ENCODE measurements around the gene GRIP2.

GRIP2 gene

DNA sequence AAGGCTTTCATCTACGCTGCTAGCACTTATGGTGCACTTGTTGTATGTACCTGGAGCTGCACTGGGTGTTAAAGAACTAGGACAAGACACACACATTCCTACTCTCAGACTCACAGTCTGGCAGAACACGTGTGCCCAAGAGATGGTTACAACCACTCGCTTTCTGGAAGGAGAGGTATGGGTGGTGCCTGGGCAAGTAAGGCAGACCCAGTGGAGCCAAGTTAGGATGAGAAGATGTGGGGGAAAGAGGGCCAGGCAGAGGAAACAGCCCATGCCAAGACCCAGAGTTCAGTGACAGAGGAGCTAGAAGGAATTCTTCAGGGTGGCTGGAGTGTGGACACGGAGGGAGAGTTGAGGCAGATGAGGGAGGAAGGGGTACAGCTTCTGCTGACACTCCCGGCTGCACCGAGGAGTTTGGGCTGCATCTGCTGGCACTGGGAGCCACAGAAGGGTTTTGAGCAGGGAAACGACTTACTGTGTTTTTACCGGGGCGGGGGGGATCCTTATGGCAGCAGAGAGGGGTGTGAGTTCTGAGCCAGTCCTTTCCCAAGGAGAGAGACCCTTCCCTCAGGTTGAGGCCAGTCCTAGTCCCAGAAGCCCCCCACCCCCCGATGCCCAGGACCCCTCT lies 59.0 kb downstream of the GRIP2 start:
- no peak for DNase-seq

DNA sequence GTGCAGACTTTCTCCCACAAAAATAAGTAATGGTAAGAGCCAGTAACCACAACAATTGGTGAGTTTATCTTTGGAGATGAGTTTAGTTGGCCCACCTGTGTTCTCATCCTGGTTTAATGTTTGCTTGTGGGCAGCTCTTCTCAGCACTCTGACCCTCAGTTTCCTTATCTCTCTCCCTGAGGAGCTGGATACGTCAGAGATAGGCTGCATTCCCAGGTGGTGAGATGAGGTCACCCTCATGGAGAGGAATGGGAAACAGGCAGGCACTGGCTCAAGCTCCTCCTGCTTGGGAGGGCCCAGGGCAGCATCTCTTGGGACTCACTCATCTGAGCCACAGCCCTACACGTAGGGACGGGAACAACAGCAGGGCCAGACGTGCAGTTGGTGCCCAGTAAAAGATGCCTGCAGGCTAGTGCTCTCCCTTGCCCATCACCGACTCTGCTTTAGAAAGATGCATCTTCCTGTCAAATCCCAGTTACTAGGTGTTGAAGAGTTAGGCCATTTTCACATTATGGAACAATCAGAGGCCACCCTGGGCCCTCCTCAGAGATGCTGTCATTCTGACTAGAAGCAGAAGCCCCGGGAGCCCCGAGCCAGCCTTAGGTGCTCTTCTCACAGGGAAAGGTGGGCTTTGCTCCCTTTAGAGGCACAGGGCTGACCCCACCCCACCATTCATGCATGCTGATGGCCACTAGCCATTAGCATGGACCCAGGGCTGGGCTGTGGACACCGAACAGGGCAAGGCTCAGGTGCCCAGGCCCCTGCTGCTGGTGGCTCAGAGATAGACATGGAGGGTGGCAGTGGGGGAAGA lies 59.7 kb downstream of the GRIP2 start:
- DNase-seq: no peak

DNA sequence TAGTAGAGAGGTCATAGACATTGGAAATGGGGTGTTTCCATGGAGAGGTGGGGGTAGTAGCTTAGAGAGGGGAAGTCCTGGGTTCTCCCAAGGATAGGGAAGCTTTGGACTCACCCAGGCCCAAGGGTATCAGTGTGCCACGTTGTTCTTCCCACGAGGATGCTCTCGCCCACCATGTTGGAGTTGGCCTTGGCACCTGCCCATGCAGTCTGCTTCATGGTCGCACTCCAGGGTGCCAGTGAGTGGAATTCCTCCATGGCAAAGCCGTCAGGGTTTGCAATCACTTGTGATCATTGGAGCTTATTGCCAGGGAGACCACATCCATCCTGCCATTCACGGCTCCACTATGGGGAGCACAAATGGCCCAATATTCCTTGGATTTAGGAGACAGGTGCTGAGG lies 60.6 kb downstream of the GRIP2 start:
- DNase-seq: no peak

DNA sequence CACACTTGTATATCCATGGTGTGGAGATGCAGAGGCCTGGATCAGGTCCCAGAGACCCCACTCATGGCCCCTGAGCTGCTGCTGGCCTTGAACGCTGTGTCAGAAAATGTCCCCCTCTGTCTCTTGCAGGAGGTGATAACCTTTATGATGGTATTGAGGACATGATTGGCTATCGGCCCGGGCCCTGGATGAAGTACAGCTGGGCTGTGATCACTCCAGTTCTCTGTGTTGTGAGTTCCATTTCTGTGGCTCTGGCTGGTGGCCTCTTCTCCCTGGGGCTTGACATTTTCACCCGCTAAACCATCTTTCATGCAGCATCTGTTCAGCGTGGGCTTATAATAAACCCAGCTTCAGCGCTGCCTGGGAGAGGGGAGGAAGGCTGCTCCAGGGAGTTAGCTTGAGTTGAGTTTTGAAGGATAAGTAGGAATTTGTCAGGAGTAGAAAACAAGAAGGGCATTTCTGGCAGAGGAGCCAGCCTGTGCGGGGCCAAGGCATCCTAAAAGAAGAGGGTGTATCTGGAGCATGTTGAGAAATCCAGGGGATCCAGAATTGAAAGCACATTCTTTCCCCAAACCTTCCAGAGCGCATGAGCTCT lies 61.1 kb downstream of the GRIP2 start:
- no peak for DNase-seq

DNA sequence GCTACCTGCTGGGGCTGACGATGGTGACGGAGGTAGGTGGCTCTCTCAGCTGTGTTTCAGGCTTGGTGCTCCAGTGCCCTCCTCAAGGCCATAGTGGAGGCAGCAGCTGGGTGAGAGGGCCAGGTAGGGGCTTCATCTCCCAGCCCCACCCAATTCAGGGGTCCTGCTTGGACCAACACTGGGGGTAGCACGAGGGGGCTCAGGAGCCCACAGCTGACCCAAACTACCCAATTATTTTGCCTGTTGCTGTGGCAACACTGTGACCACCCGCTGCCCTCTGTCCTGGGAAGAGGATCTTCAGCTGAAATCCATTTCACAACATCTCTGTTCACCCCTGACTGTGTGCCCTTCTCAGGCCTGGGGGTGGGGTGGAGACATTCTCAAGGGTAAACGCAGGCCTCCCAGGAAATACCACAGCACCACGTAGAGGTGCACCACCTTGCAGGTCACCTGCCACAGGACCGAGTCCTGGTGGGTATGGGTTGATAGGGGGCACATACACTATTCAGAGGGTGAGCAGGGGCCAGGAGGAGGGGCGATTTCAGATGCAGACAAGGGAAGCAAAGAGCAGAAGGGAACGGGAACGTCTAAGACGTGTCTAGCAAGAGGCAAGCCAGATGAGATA lies 62.7 kb downstream of the GRIP2 start:
- DNase-seq: no peak

DNA sequence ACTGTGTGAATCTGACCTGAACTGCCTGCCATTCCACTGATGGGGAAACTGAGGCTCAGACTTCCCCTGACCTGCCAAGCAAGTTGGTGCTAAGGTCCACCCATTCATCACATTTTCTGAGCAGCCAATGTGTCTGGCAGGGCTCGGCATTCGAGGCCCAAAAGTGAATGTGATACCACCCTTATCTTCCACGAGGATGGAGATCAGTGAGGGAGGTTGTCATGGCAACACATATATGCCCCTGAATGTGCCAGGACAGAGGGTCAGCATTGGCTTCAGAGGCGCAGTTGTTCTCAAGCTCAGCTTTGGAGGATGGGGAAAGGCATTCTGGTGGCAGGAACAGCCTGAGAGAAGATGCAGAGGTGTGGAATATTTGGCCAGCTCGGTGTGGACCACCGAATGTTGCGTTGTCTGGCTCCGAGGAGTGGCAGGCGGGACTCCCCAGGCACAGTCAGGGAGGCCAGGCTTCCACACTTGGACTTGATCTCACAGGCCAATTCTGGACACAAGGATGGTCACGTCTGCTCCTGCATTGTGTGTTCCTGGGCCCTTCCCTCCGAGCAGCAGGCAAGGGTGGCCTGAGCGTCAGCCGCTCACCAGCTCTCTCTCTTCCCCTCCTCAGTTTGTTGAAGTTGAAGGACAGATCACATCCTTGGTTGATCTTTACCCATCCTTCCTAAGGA lies 63.4 kb downstream of the GRIP2 start:
- no peak for DNase-seq

DNA sequence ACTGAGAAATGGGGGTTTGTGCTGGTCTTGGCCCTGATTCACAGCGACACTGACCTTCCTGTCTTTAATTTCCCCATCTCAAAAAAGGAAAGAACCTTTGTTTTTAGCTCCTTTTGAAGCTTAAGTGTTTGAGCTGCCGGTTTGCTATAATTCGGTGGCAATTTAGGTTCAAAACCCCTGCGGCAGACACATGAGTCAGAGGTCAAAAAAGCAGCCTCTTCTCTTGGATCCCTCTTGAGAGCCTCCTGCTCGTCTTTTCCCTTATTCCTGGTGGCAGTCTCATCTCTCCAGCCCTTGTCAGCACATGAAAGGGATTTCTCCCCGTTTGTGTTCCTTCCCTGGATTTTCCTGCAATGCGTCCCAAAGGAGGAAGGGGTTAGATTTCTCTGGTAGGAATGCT lies 64.5 kb downstream of the GRIP2 start:
- DNase-seq: no peak

DNA sequence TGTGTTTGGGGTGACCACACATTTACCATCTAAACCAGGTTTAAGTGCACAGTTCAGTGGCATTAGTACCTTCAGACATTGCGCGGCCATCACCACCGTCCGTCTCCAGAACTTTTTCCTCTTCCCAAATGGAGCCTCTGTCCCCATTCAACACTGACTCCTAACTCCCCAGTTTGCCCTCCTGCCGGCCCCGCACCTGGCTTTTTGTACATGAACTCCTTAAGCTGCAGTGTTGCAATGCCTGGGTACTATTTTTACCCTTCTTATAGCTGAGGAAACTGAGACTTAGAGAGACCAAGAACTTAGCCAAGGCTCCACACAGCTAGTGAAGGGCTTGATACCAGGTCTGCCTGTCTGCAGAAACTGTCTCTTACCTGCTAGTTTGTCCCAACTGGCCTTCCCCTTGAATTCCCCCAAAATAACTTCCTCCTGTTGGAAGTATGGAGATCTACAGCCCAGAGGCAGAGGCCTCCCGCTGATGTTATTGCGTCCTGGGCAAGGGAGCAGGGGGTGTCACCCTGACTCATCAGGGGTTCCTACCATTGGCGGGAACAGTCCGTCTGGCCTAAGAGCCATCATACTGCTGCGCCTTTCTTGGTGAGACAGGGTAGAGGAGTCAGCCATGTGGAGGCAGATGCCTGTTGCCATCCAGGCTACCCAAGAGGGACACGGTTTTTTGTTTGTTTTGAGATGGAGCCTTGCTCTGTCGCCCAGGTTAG lies 65.6 kb downstream of the GRIP2 start:
- DNase-seq: no peak

DNA sequence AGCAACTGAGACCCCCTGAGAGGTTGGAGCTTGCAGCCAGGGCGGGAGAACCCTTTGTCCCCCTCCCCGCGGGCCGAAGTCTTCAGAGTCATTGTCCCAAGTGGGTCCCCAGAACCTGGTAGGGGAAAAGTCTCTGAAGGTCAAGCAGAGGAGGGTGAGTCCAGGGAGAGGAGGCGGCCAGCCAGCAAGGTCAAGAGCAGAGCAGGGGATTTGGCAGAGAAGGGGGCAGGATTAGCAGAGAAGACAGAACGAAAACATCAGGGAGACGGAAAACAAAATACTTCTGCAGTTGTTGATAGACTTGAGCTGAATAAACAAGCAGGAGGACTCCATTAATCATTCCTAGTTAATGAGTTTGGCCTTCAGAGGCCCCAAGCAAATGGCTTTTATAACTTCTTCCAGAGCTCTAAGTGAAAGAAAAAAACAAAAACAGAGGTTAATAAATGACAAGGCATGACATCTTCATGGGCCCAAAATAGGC lies 66.7 kb downstream of the GRIP2 start:
- DNase-seq: no peak

DNA sequence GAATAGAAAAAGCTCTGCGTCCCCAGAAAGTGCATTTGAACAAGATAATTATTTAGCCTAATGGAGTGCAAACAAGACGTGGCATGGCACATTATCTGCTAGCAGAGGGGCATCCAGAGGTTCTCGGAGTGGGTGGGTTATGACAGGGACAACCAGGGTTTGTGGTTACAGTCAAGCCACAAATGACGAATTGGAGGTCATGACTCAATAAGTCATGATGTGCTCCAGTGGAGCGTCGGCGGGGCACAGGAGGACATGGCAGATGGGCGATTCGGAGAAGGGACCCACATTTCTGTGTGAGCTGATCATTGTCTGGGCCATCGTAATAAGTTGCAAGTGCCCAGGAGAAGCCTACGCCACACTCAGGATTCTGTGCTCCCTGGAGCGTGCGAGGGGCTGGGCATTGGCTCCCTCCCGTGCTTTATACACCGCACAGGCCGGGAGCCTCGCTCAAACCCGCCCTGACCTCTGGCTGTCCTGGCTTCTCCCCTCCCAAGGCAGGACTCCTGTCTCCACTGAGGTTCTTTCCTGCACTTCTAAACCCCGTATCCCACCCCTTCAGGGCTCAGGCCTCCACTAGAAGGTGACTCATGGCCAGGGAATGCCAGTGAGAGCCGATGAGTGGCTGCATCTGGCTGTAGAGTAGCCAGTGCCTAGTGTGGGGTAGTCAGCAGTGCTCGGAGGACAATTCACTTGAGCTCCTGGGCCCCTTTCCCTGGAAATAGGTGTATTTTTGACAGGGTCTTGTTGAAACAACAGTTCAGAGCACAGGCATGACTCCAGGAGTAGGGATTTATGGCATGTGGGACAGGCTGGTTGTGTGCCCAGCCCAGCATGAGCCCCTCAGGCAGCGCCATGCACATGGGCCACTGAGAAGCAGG lies 67.4 kb downstream of the GRIP2 start:
- DNase-seq: peak; percentile 32

DNA sequence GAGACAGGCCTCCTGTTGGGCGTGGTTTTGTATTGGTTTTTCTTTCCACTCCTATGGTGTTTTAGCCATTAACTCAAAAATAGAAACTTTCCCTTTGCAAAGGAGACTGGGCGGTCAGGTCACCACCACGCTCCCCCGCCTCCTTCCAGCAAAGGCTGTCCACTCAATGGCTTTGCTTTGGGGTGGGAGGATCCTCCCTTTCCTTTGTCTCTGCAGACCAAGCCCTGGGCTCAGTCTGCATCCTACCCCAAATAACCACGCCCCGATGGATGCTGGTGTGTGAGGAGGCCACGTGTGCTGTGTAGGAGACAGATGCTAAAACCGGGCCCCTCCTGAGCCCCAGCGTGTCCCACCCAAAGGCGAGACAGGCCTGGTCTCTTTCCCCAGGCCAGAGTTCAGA lies 68.5 kb downstream of the GRIP2 start:
- no peak for DNase-seq

DNA sequence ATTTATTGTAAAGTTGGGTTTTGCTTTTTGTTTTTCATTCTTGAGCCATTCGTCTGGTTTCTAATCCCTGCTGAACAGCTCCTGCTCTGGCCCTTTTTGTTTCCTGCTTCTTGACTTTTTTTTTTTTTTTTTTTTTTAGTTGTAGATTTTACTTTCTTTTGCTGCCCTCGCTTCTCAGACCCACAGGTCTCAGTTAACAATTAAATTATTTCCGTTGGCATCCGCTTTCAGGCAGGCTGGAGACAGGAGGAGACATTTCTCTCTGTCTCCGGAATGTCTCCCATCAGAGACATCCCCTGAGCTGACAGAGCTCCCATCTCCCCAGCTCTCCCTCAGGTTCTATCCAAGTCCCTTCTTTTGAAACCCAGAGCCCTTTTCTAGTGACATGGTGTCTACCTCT lies 69.1 kb downstream of the GRIP2 start:
- no peak for DNase-seq

DNA sequence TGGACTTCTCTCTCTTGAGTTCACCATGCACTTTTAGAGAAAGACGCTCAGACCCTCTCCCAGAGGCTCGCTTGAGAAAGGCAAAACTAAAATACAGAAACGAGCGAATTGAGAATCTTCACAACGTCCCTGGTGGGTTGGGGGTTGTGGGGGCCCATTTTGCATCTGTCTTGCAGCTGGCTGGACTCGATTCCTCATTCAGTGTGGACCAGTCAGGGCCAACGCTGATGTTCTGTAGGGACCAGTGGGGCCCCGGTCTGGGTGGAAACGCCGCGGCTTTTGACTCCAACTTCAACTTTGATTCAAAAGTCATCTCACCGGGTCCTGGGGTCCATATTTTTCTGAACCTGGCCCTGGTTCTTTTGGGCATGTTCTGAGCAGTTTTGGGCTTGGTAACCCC lies 69.7 kb downstream of the GRIP2 start:
- DNase-seq: no peak

DNA sequence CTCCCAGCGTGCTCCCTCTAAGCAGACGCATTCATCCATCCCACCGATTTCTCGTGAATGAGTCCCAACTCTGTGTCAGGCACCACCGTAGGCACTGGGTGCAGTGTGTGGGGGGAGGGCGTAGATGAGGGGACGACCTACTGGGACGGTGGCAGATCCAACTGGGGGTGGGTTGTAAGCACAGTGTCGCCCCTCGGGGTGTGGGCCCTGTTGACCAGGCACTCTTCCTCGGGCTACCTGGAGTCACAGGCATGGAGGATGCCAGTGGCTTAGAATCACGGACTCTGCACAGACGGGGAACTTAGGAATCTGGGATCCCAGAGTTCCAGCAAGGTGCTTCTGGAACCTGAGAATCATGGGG lies 71.5 kb downstream of the GRIP2 start:
- DNase-seq: no peak

DNA sequence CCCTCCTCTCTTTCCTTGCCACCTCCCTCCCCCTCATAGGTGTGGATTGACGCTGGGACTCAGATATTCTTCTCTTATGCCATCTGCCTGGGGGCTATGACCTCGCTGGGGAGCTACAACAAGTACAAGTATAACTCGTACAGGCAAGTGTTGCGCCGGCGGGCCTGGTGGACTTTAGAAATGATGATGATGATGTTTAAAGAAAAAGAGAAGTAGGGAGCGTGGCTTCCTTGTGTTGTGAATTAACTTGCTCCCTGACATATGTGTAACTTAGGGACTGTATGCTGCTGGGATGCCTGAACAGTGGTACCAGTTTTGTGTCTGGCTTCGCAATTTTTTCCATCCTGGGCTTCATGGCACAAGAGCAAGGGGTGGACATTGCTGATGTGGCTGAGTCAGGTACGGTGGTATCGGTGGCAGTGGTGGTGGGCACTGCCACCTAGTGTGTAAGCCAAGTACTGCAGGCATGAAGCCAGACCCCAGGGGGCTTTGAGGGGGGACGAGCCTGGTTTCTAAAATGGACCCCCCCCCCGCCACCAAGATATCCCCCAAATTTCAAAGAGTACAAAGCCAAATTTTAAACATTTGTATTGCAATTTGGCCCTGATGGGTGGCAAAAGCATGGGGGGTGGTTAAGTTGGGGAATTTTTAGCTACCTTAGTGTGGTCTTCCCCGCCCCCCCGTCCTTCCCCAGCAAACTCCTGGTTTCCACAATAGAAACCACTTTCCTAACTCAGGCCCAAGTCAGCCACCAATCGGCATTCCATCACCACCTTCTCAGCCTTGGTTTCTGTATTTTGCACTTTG lies 72.1 kb downstream of the GRIP2 start:
- peak; percentile 45 for DNase-seq

DNA sequence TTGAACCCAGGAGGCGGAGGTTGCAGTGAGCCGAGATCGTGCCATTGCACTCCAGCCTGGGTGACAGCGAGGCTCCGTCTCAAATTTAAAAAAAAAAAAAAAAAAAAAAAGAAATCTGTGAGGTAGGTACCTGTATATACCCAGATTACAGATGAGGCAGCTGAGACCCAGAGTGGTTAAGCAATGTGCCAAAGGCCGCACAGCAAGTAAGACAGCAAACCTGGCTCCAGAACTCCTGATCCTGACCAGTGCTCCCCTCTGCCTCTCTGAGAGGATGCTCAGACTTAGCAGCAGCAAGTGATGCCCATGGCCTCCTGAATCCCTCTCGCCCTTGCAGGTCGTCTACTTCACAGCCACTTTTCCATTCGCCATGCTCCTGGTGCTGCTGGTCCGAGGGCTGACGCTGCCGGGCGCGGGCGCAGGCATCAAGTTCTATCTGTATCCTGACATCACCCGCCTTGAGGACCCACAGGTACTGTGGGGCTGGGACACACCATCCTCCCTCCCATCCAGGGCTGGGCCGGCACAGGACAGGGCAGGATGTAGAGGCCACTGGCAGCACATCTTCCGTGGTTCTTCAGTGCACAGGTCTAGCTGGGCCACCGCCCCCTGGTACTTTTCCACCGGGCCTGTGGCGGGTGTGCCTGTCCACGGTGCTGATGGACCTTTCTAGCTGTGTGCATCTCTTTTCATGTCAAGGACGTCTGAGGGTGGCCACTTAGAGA lies 73.8 kb downstream of the GRIP2 start:
- DNase-seq: no peak

DNA sequence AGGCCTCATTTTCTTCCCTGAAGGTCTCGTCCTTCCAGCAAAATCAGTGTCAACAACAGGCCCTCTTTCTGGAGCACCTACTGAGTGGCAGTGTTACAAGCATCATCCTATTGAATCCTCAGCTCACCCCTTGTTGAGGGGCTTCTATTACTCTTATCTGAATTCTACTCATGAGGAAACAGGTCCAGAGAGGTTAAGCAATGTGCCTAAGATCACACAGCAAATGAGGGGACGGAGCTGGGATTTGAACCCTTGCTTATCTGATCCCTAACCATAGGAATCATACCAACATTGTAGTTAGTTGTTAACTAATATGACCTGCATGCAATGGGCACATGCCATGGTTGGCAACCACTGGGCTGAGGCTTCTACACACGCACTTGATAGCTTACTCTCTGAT lies 74.7 kb downstream of the GRIP2 start:
- no peak for DNase-seq

DNA sequence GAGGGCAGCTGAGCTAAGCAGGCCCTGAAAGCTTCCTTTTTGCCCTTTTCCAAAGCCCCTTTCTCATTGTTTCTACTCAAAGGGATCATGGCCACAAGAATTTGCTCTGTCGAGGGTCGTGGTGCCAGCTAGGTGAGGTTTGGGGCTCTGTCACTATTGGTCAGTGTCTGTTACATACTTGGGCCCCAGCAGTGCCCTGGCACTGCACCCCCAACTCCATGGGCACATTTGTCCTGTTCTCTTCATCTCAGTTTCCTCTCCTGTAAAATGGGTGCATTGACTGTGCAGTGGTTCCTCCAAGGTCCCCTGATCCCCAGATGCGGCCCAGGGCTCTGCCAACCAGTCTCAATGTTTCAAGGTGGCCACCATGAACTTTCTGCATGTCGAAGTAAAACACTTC lies 75.6 kb downstream of the GRIP2 start:
- DNase-seq: no peak

DNA sequence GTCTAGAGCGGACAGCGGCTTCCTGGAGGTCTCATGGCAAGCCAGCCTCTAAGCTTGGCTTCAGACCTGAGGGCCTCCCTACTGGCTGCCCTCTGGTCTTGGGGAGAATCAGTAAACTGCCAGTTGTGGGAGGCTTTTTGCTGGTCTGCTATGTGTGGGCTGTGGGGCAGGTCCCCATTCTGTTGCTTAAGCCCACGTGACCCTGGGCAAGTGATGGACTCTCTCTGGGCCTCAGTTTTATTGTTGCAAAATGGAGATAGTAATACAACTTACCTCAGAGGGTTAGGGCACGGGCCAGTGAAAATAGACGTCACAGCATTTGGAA lies 76.0 kb downstream of the GRIP2 start:
- DNase-seq: no peak
